ENCODE measurements around the gene RSKR.
A peak's percentile ranks its signal among the peaks of the same experiment; 100 is the strongest.

The RSKR gene

GRCh38 chr17:28577466-28577824, 36.5 kb downstream of the RSKR start:
- DNase-seq (ENCODE audit: low spot score): no peak

DNA sequence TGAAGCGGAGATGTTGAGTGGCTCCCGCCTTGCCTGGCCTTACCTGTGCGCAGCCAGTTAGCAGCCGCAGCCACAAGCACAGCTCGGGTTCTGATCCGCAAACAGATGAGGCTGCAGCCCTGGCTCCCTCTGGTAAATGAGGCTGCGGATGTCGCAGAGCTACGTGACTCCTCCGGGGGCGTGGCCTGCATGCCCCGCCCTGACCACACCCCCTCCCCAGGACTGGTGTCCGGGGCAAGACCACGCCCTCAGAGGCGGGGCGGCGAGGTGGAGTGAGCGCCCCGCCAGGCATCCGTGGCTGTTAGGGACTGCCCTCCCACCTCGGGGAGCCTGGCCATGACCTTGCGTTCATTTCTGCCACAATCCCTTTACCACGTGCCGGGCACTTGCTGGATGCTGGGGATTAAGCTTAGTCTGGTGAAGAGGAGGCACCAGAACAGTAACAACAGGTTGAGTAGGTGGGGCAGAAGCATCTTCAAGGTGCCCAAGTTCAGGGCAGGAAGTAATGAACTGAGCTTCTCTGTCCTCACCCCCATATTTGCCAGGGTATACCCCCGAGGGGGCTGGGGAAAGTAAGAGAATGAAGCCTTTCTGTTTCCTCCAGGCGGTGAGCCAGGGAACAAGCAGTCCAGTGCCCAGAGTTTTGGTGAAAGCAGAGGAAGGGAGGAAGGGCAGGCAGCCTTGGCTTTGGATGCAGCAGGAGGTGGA, 37.1 kb downstream of the RSKR start, which contains the start of gene ALDOC:
Gene ALDOC, minus strand, starts transcription at position 138 of the 708 bp plus-strand sequence. CDS start 1,363 bp downstream, outside the sequence.
- DNase-seq (ENCODE audit: low spot score): peak; percentile 87

- peak; percentile 40 for DNase-seq (ENCODE audit: low spot score)
Observed at GRCh38 chr17:28576016-28576415, 38.0 kb downstream of the RSKR start.

DNA sequence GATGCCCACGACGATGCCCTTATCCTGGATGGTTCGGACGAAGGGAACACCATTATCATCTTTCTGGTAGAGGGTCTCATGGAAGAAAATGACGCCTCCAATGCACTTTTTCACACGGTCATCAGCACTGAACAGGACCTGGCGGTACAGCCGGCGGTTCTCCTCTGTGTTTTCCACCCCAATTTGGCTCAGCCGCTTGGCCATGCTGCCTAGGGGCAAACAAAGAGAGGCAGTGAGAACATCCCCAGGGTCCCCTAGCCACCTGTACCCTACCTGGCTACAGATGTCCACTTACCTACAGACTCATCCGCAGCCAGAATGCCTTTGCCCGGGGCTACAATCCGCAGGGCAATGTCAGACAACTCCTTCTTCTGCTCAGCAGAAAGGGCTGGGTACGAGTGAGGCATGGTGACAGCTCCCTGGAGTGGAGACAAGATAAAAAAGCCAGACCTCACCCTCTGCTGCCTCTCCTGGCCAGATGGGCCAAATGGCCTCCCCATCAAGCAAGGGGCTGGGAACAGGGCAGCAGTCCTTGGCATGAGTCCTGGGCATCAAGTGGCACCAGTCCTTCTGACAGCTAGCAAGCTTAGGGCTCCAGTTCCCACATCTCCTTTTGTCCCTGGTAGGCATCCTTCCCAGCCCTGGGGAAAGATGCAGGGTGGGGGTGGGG, 38.7 kb downstream of the RSKR start:
- peak; percentile 34 for DNase-seq (ENCODE audit: low spot score)

DNA sequence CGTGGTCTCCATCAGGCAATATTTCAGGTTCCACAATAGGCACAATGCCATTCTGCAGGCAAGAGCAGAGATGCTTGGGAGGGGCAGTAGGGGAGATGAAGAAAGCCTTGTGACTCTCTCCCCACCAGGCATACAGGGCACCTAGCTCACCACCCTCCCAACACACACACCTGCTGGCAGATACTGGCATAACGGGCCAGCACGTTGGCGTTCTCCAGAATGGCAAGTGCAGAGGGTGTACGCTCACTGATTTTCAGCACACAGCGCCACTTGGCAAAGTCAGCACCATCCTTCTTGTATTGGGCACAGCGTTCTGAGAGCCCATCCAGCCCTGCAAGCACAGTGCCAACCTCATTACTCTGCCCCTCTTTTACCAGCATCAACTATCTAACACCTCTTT, 39.5 kb downstream of the RSKR start:
- DNase-seq (ENCODE audit: low spot score): peak; percentile 40

- peak; percentile 40 for DNase-seq (ENCODE audit: low spot score)
Observed at GRCh38 chr17:28573966-28574480, 40.0 kb downstream of the RSKR start.

- DNase-seq (ENCODE audit: low spot score): peak; percentile 45
Observed at GRCh38 chr17:28573521-28573920, 40.5 kb downstream of the RSKR start.

DNA sequence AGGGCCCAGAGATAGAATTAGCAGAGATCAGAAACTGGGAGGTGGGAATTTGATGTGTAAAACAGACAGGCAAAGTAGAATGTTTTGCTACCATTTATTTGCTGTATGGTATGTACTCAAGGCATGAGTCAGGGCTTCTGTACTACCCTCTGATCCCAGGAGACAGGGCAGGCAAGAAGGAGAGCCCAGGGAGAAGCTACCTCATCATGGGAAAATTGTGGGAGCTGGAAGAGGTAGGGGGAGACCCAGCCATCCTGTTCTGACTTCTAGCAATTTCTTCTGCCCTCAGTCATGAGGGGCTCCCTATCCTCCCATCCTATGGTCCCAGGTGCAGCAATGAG, 41.0 kb downstream of the RSKR start:
- peak; percentile 40 for DNase-seq (ENCODE audit: low spot score)

DNA sequence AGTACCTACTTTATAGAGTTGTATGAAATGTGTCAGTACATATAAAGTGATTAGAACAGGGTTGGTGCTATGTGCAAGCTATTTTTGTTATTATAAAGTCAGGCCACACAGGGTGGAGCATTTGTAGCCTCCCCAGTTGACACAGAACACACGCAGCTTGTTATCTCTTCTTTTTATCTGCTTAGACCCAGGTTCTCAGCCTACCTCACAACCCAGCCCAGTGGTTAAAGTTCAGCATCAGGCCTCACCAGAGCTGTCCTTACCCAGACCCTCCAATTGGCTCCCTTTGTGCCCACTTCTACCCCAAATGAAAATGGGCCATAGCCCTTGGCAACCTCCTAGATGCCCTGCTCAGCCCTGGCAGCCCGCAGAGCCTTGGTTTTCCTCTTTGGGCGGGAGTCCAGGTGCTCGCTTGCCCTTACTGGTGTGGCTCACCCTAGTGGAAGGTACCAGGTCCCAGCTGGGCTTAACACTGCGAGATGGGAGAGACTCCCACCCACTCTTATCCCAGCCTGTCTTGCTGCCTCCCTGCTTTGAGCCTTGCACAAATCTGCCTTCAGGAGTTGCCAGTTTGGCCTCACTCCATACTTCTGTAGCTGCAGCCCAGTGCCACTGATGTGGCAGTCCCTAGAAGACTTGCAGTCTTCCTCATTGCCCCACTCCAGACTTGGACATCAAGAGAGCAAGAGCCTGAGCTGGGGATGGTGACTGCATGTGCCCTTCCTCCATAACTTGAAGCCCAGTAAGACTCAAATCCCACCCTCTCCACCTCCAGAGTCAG, 41.5 kb downstream of the RSKR start:
- DNase-seq (ENCODE audit: low spot score): peak; percentile 36

DNA sequence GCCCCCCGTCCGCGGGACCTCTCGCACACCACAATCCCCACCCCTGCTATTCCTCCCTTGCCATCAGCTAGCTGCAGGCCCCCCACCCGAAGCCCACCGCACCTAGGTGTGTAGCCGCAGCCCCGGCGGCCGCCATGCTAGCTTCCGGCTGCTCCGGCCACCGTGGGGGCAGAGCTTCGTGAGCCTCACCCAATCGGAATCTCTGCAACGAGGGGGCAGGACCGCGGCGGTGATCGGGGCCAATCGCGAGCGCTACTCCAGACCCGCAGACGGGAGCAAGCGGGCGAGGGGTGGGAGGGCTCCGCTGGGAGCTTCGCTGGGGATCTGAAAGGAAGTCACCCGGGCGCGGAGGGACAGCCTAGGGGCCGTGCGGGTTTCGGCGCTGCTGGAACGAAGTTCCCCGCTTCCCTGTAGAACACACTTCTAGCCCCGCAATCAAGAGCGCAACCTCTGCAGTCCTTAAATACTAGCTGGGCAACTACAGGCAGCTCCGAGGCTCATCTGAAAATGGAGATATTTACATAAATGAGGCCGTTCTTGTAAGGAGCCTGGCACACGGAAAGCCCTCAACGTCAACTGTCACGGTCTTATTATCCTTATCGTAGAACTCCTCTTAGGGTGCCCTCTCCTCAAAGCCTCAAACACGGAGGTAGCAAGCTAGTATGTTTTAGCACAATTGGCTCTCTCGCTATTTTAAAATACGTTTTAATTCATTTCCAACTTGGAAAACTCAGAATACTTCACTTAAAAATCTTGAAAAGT, 42.4 kb downstream of the RSKR start, which contains the start of gene PIGS:
Gene PIGS, minus strand, starts transcription at position 164 of the 762 bp plus-strand sequence. Its CDS starts 28 bp downstream, at position 136.
- DNase-seq (ENCODE audit: low spot score): peak; percentile 93

DNA sequence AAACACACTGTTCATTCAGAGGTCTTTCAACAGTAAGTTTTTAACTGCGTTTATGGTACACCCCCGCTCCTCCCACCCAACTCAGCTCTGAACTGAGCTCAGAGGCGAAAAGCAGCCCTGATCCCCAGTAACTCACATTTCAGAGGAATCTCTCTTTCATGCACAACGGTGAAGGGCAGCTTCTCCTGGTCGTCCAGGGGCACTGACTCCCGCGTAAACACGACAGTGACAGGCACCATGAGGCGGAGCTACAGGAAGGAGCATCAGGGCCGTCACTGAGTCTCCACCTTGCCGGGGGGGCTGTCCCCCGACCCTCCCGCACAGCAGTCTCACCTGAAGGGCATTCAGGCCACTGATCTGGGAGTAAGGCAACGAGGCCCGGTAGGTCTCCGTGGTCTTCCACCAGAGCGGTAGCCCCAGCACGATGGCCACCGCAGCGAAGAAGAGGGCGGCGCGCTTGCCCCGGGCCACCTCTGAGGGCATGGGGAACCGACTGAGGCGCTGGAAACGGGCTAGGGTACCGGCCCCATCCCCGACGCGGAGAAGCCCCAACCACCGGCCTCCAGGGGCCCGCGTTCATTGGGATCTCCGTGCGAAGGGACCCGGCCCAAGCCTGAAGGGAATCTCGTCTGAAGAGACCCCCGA, 43.1 kb downstream of the RSKR start:
- DNase-seq (ENCODE audit: low spot score): peak; percentile 14

DNA sequence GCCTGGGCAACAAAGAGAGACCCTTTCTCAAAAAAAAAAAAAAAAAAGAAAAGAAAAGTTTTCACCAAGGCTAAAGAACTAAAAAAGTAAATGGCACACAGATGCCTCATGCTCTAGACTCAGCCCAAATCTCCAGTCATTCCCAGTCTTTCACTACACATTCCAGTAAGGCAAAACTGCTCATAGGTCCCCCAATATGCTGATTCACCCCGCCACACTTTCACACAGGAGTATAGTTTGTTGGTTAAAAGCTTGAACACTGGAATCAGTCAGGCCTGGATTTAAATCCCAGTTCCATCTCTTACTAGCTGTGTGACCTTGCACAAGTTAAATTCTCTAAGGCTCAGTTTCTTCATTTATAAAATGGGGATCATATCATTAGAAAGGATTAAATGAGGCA, 44.5 kb downstream of the RSKR start:
- no peak for DNase-seq (ENCODE audit: low spot score)

DNA sequence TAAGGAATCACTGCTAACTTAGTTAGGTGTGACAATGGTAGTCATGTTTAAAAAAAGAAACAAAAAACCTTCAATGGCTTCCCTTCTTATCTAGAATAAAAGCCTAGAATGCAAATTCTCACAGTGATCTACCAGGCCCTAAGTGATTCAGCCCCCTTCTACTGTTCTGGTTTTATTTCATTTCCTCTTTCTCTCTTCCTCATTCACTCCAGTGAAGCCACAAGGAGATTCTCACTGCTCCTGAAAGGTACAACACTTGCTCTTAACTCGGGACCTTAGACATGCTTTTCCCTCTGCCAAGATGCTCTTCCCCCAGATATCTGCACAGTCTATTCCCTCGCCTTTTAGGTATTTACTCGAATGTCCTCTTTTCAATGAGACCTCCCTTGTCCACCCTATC, 46.4 kb downstream of the RSKR start:
- no peak for DNase-seq (ENCODE audit: low spot score)

DNA sequence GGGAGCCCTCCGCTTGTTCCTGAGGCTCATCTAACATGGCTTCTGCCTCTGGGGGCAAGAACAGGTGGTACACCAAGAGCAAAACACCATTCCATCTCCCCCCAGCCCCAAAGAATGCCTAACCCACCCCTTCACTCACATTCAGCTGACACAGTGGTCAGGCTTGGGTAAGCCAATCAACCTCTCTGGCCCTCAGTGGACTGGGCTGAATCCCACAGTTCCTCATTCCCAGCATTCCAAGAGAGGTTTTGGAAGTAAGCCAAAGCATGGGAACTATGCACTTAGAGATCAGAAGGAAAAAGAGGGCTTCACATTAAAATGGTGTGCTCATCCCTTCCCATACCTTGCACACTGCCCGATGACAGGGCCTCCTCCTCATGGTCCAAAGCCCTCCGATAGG, 50.5 kb downstream of the RSKR start:
- DNase-seq (ENCODE audit: low spot score): no peak

Measured in left forelimb (tissue), 1 donor.